ENCODE measurements around the gene MAPK1IP1L.
"Not testable (repeated sequence)": the region's sequence is repeated elsewhere in the genome, so short reads cannot be mapped to it uniquely, and the experiment has no call there.

MAPK1IP1L gene

DNA sequence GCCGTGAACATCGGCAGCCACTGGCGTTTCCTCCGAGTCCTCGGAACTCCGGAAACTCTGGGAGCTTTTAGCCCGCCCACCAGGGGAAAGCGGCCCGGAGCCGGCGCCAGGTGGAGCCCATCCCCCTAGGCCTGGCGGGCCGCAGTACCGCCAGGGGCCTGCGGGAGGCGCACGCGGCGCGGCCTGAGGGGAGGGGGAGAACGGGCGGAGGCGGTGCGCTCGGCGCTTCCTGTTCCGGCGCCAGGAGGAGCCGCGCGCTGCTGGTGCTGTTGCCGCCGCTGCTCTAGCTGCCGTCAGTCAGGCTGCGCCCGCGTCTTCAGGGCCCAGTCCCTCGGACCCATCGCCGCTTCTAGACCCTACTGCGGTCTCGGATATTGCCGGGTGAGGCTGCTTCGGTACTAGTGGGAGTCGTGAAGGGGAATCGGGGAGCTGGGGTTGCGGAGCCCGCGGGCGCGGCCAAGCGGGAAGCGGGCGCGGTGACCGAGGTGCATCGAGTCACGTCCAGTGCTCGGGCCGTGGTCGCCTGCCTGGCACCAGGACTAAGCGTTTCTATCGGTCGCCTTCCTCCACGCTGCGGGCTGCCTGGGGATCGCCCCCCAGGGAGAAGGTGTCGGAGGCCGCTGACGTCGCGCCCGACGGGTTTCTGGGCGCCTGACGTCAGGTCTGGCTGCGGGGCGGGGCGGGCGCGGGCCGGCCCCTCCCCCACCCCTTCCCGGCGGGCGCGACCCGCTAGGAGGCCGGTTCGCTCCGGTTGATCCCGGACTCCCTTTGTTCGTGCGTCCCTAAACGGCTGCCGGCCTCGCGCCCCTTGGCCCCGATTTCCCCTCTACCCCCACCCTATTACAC, at the start of gene MAPK1IP1L:
Gene MAPK1IP1L, plus strand, starts transcription at position 225 of the 846 bp plus-strand sequence. CDS start 10,037 bp downstream, outside the sequence.
- peak; percentile 80 to 87 (median 82) for DNase-seq (ENCODE audit: low read depth in 3 of 3)

DNA sequence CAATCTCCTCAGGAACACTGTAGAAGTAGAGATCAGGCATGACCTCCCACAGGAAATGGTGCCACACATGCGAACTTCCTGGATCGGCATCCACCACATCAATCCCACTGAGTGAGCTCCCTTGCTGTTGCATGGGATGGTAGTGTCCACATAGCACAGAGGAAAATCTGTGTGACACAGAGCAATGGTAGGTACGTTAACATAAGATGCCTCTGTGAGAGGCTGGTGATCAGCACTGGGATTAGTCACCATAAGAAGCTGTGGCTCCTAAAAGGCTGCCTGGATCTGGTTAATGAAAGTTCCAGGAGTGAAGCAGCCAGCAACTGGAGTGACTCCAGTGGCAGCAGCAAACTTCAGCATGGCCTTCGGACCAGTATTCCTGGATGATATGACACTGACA, 46.4 kb upstream of the MAPK1IP1L start:
- DNase-seq (ENCODE audit: low read depth in 3 of 3) = no peak

DNA sequence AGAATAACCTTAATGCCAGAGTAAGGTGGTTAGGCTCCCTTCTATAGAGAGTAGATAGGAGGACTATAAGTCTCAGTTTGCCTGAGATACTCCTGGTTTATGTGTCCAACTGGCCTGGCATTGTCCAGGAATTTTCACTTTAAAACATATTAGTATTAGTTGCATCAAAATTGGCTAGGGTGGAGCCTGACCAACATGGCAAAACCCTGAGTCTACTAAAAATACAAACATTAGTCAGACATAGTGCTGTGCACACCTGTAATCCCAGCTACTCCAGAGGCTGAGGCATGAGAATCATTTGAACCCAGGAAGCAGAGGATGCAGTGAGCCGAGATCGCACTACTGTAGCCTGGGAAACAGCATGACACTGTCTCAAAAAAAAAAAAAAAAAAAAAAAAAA, 36.4 kb upstream of the MAPK1IP1L start:
- no peak for DNase-seq (ENCODE audit: low read depth in 3 of 3)

DNA sequence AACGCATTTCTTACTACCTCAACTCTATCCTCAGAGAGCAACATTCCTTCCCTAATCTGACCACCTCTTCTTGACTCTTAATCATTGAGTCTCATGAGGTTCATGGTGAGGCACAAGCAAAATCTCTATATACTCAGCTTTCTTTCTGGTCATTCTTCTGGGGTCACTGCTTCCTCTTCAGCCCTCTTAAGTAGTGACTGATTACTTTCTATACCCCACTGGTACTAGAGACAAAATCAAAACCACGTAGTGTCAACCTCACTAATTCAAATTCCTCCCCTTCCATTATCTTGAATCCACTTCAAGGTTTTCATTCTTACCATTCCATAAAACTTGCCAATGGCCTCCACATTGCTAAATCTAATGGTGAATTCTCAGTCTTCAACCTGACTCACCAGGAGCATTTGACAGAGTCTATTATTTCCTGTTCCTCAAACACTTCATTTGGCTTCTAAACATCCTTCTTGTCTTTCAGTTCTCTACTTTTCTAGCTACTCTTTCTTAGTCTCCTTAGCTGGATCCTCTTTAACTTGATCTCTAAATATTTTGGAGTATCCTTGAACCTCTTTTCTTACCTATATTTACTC, 31.4 kb upstream of the MAPK1IP1L start:
- no peak for DNase-seq (ENCODE audit: low read depth in 3 of 3)

DNA sequence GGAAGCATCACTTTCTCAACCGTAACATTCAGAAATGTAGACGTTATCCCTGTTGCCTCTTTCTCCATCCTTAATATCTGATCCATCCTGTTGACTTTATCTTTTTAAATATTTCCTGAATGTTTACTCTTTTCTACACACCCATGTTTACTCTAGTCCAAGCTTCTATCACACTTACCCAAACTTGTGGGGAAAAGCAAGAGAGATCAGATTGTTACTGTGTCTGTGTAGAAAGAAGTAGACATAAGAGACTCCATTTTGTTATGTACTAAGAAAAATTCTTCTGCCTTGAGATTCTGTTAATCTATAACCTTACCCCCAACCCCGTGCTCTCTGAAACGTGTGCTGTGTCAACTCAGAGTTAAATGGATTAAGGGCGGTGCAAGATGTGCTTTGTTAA, 27.1 kb upstream of the MAPK1IP1L start:
- DNase-seq (ENCODE audit: low read depth in 3 of 3) = not testable (repeated sequence)

DNA sequence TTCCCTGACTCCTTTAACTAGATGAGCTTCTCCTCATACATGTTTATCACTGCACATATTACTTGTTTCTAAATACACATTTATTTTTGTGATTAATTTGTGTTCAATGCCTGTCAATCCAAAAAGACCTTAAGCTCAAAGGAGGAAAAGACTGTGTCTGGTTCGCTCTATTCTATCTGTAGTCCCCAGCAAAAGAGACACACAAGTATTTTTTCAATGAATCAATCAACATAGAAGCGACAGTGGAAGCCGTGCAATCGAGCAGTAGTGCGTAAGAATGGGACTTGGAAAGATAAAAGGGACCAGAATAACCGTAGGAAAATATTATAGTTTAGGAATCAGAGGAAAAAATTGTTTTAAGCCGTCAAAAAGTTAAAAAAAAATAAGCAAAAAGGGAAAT, 25.5 kb upstream of the MAPK1IP1L start:
- no peak for DNase-seq (ENCODE audit: low read depth in 3 of 3)

DNA sequence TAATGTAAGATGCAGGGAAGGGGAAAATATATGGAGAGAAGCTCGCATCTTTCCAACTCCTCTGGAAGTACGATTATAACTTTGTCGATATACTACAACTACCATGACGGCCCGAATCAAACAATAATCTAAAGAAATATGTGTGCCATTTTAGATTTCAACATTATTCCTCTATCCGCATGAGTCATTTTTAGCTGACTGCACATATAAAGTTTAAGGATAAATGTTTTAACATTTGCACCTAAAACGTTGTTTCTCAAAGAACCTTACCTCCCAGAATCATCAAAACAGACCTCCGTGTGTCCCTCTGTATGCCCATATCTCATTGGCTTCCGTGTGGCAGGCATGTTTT, 25.0 kb upstream of the MAPK1IP1L start:
- DNase-seq (ENCODE audit: low read depth in 3 of 3) = no peak

DNA sequence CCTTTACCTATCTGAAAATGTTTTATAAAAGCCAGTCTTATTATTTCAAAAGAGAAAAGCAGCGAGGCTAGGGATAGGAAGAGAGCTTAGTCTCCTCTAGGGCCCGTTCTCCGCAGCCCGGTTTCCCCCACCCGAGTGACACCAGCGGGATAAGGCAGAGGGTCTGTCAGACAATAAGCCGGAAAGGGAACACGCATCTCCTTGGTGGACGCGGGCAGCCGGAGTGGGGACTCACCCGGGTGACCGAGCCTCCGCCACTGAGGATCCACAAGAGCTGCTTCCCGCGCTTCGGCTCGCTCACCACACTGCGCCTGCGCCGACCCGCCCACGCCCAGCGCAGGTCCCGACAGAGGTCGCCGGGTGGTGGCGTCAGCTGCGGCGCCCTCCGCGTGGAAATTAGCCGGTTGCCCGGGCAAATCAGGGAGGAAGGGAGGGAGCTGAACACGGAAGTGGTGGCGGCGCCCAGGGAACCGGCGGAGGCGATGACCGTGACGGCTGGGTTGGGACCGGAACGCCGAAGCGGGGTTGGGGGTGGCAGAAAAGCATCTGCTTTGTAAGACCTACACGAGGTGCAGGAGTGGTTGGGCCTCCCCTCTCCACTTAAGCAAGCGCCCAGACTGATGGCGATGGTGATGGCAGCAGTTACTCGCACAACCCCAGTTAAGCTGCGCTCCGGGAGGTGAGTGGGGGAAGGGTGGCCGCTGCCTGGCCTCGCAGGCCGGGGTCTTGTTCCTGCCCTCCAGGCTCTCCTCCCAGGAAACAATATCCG, 24.5 kb upstream of the MAPK1IP1L start, which contains the start of the genes SOCS4 and WDHD1:
Gene SOCS4, plus strand, starts transcription at position 444 of the 769 bp plus-strand sequence. CDS start 15,806 bp downstream, outside the sequence.
Gene WDHD1, minus strand, starts transcription at position 307 of the 769 bp plus-strand sequence. CDS start 312 bp downstream, outside the sequence.
- DNase-seq (ENCODE audit: low read depth in 3 of 3) = peak; percentile 95 to 96 (median 96)

DNA sequence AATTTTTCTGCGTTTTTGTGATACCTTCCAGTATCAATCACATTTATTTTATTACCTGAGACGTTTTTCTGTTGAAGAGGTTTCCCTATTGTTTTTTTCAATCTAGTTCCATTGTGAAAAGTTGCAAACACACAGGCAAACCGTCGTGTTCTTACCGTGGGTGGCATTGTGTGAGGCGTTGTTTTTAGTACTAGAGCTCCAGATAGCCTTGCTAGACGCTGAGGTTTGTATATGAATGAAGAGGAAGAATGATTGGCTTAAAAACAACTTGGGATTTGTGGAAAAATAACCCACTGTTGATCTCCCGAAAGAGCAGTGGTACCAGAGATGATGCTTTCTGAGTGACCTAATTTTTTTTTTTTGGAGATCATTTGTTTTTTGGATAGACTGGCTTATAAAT, 23.4 kb upstream of the MAPK1IP1L start:
- DNase-seq (ENCODE audit: low read depth in 3 of 3) = no peak

DNA sequence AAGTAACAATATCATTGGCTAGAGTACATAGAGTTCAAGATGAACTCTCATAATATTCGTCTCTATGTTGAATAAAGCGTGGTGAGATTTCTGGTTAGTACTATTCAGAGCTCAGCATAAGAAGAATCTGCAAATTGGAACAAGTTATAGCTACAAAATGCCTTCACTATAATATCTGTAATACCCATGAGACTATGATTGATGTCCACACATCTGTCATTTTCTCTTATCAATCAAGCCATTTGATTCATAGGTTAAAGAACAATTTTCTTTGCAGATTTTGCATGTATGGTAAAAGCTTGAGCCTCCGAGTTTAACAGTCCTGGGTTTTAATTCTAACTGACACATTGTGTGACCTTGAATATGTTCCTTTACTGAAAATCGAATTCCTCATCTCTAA, 23.0 kb upstream of the MAPK1IP1L start:
- DNase-seq (ENCODE audit: low read depth in 3 of 3) = no peak

DNA sequence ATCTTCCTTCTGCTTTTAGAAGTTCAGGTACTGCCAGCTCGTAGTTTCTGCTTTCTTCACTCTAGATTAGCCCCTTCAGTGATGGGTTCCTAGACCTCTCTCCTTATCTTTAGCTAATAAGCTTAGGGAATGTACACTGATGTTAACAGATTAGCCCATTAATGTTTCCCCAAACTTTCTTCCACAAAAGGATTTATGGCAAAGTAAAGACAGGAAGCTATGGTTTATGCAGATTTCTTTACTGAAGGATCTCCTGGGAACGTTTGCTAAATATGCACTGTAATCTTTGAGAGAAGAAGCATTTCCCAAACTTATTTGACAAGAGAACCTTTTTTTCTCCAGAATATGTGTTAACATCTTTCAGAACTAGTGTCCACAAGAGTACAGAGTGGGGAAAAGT, 20.3 kb upstream of the MAPK1IP1L start:
- DNase-seq (ENCODE audit: low read depth in 3 of 3) = no peak

DNA sequence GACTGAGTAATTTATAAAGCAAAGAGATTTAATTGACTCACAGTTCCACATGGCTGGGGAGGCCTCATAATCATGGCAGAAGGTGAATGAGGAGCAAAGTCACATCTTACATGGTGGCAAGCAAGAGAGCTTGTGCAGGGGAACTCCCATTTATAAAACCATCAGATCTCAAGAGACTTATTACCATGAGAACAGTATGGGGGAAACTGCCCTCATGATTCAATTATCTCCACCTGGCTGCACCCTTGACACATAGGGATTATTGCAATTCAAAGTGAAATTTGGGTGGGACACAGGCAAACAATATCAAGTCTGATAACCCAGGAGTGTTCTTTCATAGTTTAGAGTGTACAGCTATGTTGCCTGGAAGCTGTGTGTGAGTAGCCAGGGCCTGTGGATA, 13.5 kb upstream of the MAPK1IP1L start:
- DNase-seq (ENCODE audit: low read depth in 3 of 3) = not testable (repeated sequence)

DNA sequence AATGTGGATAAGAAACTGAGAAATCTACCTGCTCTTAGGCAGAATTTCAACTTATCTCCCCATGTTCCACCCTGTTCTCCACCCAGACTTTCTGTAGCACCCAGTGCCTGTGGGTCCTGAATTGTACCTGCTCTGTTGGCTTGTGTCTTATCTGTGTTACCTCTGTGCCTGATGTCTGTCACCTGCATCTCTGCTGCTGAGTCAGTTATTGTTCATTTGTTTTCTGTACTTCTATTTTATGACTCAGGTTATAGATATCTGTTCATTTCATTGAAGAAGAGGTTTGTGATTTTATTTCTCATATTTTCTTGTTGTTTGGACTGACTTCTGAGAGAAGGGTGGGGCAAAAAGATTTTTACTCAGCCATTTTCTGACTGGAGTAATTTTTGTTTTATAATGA, 12.7 kb upstream of the MAPK1IP1L start:
- no peak for DNase-seq (ENCODE audit: low read depth in 3 of 3)

DNA sequence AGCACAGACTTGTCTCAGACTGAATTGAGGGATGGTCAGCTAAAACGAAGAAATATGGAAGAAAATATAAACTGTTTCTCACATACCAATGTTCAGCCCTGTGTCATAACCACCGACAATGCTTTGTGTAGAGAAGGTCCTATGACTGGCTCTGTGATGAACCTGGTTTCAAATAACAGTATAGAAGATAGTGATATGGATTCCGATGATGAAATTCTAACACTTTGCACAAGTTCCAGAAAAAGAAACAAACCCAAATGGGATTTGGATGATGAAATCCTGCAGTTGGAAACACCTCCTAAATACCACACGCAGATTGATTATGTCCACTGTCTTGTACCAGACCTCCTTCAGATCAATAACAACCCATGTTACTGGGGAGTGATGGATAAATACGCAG, 7.9 kb upstream of the MAPK1IP1L start:
- no peak for DNase-seq (ENCODE audit: low read depth in 3 of 3)

DNA sequence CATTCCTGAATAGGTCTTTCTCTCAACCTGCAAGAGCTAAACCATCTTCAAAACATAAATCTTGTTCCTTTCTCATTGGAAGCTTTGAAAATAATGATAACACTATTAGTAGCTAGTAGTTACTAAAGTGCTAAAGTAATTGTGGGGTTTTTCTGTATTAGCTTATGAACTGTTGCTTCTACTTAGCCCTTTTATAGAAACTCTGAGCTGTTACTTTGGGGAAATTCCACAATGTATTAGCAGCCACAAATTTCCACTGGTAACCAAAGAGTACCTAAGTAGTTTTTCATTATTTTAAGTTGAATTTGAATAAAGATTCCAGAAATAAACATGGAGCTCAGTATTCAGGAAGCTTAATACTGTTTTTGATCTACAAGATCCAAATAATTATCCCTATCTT, 6.4 kb upstream of the MAPK1IP1L start:
- DNase-seq (ENCODE audit: low read depth in 3 of 3) = no peak

DNA sequence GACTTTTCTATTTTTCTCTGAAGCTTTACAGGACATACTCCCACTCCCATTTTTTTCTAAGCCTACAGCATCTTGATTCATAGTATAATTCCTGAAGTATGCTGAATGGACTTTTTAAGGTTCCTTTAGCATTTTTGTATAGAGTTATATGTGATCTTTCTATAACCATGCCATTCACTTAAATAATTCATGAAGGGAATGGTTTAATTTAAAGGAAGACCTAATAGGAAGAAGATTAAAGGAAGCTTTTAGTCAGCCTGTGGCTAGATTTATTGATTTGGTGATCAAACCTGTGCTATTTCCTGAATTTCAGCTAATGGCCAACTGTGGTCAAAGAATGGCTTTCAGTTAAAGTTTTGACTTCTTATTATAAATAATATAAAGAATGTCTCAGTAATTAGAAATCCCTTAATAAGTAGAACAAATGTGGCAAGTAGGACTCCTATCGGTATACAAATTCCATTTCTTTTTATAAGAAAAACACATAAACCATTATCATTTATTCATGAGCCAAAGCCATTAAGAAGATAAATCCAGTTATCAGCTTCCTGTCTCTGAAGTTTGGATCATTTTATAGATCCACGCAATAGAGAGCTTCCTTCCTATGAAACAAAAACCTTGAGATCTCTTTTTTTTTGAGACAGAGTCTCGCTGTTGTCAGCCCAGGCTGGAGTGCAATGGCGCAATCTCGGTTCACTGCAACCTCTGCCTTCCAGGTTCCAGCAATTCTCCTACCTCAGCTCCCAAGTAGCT, 4.0 kb upstream of the MAPK1IP1L start:
- no peak for DNase-seq (ENCODE audit: low read depth in 3 of 3)

DNA sequence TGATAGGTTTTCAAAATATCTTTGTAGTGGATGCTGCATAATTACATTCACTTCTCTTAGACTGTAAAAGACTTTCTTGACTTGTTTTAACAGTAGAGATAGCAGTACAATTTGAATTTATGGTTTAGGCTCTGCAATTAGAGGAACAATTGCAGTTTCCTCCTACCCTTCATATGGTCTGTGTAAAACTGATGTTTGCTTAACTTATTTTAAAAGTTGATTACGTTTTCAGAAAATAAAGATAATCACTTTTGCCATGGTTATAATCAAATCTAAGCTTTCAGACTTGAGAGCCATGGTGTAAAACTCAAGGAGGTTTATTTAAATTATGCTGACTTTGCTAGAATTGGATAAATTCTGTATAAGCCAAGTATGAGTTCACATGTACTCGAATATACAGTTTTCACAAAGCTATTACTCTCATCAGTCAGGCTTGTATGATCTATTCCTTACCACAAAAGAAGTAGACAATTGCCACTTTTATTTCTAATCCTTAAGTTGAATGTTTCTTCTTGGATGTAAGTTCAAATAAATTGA, 2.5 kb upstream of the MAPK1IP1L start:
- no peak for DNase-seq (ENCODE audit: low read depth in 3 of 3)

DNA sequence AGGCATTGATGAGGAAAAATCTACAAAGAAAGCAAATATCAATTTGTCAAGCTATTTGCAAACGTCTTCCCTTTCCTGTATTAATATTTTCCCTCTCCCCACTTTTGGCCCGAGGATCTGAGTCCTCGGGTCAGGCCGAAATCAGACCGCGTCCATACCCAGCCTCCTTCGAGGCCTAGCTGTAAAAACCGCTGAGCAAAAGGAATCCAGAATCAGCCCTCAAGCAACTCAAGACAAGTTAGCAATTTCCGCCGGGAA, 353 bp upstream of the MAPK1IP1L start:
- DNase-seq (ENCODE audit: low read depth in 3 of 3) = no peak

DNA sequence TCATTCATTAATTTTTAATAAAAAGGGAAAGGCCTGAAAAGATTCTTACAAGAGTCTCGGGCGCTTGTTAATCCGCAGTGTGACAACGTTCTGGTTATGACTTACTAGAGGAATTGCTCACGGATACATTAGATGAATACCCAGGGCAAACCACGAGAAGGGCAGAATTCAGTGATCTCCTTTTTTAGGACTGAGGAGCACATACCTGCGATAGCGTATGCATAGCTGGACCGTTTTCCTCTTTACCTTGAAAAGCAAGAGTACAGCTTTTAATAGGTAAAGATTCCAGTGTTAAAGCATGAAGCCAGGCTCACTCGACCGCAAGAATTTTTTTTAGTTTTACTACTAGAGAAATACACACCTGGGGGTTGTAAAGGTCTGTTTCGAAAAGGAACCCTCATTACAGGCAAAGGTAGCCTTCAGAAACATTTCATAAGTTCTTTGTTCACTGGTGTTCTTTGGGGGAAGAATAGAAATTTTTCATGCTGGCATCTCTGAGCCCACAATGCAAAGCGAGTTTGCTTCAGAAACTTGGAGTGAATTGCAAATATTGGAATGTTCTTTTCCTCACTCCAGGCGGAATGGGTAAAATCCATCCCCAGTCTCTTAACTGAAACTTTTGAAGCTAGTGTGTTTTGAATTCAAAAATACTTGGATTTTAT, 953 bp downstream of the MAPK1IP1L start:
- no peak for DNase-seq (ENCODE audit: low read depth in 3 of 3)

DNA sequence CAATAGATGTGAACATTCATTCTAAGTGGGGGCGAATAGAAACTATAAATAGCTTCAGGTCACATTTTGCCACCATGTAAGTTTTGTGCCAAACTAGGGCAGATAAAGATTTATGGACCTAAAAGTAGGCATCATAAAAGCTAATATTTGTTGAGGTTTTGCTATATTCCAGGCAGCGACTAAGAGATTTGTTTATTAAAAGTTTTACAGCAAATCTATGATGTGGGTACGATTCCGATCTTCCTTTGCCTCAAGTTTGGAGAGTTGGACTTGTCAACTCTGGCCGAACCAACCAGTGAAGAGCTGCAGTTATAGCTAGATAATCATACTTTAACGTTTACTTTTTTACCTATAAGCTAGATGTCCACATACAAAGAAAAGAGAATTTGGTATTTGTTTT, 1.6 kb downstream of the MAPK1IP1L start:
- DNase-seq (ENCODE audit: low read depth in 3 of 3) = no peak

DNA sequence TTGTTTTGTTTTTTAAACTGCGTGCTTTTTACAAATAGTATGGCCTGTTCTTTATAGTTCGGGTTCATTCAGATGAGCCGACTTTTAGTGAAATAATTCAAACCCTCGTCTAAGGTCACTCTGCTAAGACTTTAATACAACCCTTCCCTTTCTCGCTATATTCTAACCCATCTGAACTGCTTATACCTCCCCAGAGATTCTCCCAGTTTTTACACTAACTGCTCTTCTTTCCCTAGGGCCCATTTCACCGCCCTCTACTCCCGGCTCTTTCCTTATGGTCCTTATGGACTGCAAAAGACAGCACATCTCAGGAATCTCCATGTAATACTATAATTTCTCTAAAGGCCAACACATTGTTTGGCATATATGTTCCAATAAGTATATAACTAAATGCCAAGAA, 2.1 kb downstream of the MAPK1IP1L start:
- DNase-seq (ENCODE audit: low read depth in 3 of 3) = no peak

Data from stimulated activated CD4-positive, alpha-beta T cell treated with anti-CD3 and anti-CD28 coated beads, TNF-alpha, amount 100 ng/mL, for 48 hours (primary cell).